ENCODE results near the gene MISP. TPM values are rescaled to one million over a fixed set of nuclear protein-coding genes. Genes with fewer than 3 reads are reported as not detected.

MISP gene
- total and polyA plus RNA-seq, 2 of the 4 experiments (the other 2 are of a cell fraction) = not detected

- H3K14ac ChIP-seq (replicated peaks; ENCODE audit: low read depth, low read length) = no peak within 1 kb of the TSS
- no peaks in the 10 kb centered on the region; the same call in 1 of the 2 replicates for H4K20me1 ChIP-seq (ENCODE audit: insufficient read depth, low read length)
- no peaks in the 10 kb centered on the region for H3K36me3 ChIP-seq (ENCODE audit: control insufficient read depth, insufficient read depth, low read length)
- peak; percentile 75 for ATAC-seq (ENCODE audit: low read depth)
- H3K27ac ChIP-seq (ENCODE audit: insufficient read depth, low read length) = peak within 1 kb of the TSS; percentile 52; the same call in 1 of the 2 replicates
- peaks cover 10% of the 10 kb centered on the region; the same call in 1 of the 2 replicates for H3K4me1 ChIP-seq (ENCODE audit: control insufficient read depth, insufficient read depth, low read length)
- H3K27me3 ChIP-seq (ENCODE audit: control insufficient read depth, insufficient read depth, low read length) = no peaks in the 10 kb centered on the region; the same call in 1 of the 2 replicates
- H3K9me1 ChIP-seq (ENCODE audit: insufficient read depth, low read length) = no peaks in the 10 kb centered on the region
- no peak within 1 kb of the TSS for H3K23ac ChIP-seq (ENCODE audit: low read depth, low read length)
- H2BK15ac ChIP-seq (ENCODE audit: low read depth, low read length) = no peak within 1 kb of the TSS
- in situ Hi-C loops (cut with MboI; ENCODE audit: low sequenced_read_pairs) = no loop called here
- CTCF ChIA-PET = no interaction called here
- H4K8ac ChIP-seq (ENCODE audit: low read depth in 2 of 2, low read length in 2 of 2) = peak within 1 kb of the TSS in 1 of 2 experiments; percentile 33; a peak in 1 of 4 replicates
- no peak within 1 kb of the TSS for H2BK20ac ChIP-seq (ENCODE audit: low read depth, low read length)
- 0 out of 2 replicates have a peak within 1 kb of the TSS, but pooled peaks have one; percentile 1 for H2BK120ac ChIP-seq (ENCODE audit: low read depth, low read length)
- H4K5ac ChIP-seq (ENCODE audit: low read depth, low read length) = peak within 1 kb of the TSS; percentile 50; the same call in 1 of the 2 replicates
- WGBS, 2 experiments (ENCODE audit: extremely low coverage in 2 of 2, insufficient read length in 1 of 2) = 36% methylated on average over 10 of the region's 93 CpGs; no CpG with 5 or more reads in 1 of the 2 experiments
- peak within 1 kb of the TSS; percentile 68 for H3K4me2 ChIP-seq (ENCODE audit: low read depth, low read length)
- no peak within 1 kb of the TSS for H2AK5ac ChIP-seq (ENCODE audit: low read depth, low read length)
- peak within 1 kb of the TSS; percentile 95 for H3K4me3 ChIP-seq (ENCODE audit: insufficient read depth, low read depth, low read length)
- no peak within 1 kb of the TSS for H3K56ac ChIP-seq (ENCODE audit: extremely low read depth, insufficient read depth, low read length)
- H3K79me1 ChIP-seq (ENCODE audit: low read depth in 1 of 2, low read length in 2 of 2) = no peaks in the 10 kb centered on the region
- H2BK5ac ChIP-seq (ENCODE audit: low read depth, low read length, poor library complexity, severe bottlenecking) = no peak within 1 kb of the TSS
- POLR2A ChIA-PET (ENCODE audit: unreplicated experiment) = no interaction called here
- DNase-seq = no peak
- H3K9me3 ChIP-seq (ENCODE audit: control insufficient read depth, insufficient read depth, low read length) = no peaks in the 10 kb centered on the region
- BruUV-seq (replicated peaks) = no TSS peak
- intact Hi-C loops (cut with micrococcal nuclease) = no loop called here
- peak within 1 kb of the TSS; percentile 65 for H2AK9ac ChIP-seq (replicated peaks; ENCODE audit: low read depth, low read length, poor library complexity)
- H3K18ac ChIP-seq (ENCODE audit: low read depth, low read length) = no peak within 1 kb of the TSS
- no peak within 1 kb of the TSS for H4K91ac ChIP-seq (ENCODE audit: insufficient read depth, low read depth, low read length)
- peak within 1 kb of the TSS; percentile 50; the same call in 1 of the 2 replicates for H3K4ac ChIP-seq (ENCODE audit: low read depth, low read length)
- dilution Hi-C loops (cut with HindIII; ENCODE audit: low sequenced_read_pairs, unreplicated experiment) = no loop called here
- H2AFZ ChIP-seq (replicated peaks; ENCODE audit: low read length, poor library complexity) = peak within 1 kb of the TSS; percentile 84
- H3K9ac ChIP-seq (ENCODE audit: low read depth, low read length) = peak within 1 kb of the TSS; percentile 70
- TF ChIP-seq CEBPB (IDR thresholded peaks at IDR 0.05; ENCODE audit: low read depth, low read length) (no peak), RCOR1 (IDR thresholded peaks at IDR 0.05; ENCODE audit: insufficient replicate concordance, low read length) (no peak), USF2 (IDR thresholded peaks at IDR 0.05; ENCODE audit: low read depth, low read length) (no peak), FOS (IDR thresholded peaks at IDR 0.05; ENCODE audit: low read depth, low read length) (no peak), RAD21 (IDR thresholded peaks at IDR 0.05; ENCODE audit: low read length) (no peak), RFX5 (IDR thresholded peaks at IDR 0.05; ENCODE audit: low read depth, low read length) (no peak), POLR2A (IDR thresholded peaks at IDR 0.05; ENCODE audit: low read depth, low read length) (no peak), CTCF (conservative IDR thresholded peaks at IDR 0.05; ENCODE audit: low read depth, low read length) (no peak), MAFK (IDR thresholded peaks at IDR 0.05; ENCODE audit: low read depth, low read length) (no peak), MXI1 (IDR thresholded peaks at IDR 0.05; ENCODE audit: borderline replicate concordance, low read depth, low read length) (no peak), NFE2L2 (IDR thresholded peaks at IDR 0.05; ENCODE audit: low read depth, low read length) (no peak), MAZ (IDR thresholded peaks at IDR 0.05; ENCODE audit: borderline replicate concordance, low read depth, low read length) (no peak), SMC3 (IDR thresholded peaks at IDR 0.05; ENCODE audit: low read depth, low read length) (no peak), BHLHE40 (IDR thresholded peaks at IDR 0.05; ENCODE audit: low read depth, low read length) (no peak)
Observed at GRCh38 chr19:708154-709143, 42.5 kb upstream of the MISP start, which contains the start of gene PALM. Gene PALM, plus strand, starts transcription at chr19:708935. Its CDS starts 212 bp downstream, at chr19:709147.
